Panc1 (cell line): ENCODE results near the gene MADCAM1.

Experiments
- CTCF ChIP-seq: fragments of 450-650 bp; IDR thresholded peaks from 2 replicates; pipeline ENCODE4 v1.5.1; 2017; ENCODE audit warnings: mild to moderate bottlenecking
- POLR2AphosphoS5 ChIP-seq: IDR thresholded peaks from 2 replicates; pipeline ENCODE4 v1.6.1; 2012; ENCODE audit warnings: mild to moderate bottlenecking, low read depth, low read length, moderate library complexity
- REST ChIP-seq, 2 experiments: IDR thresholded peaks; 2 replicates each; pipeline ENCODE4 v1.6.1; 2011 to 2012; ENCODE audit warnings: low read depth in 2 of 2, control low read depth in 1 of 2, low read length in 1 of 2, mild to moderate bottlenecking in 1 of 2, moderate library complexity in 1 of 2; ENCODE audit not compliant: insufficient read depth in 1 of 2

GRCh38 chr19:530134-531008, 34.1 kb downstream of the MADCAM1 start:
- no peak for TF ChIP-seq REST (IDR thresholded peaks at IDR 0.05; ENCODE audit: insufficient read depth in 1 of 2, low read depth in 2 of 2, low read length in 1 of 2)
- no peak for TF ChIP-seq CTCF
- TF ChIP-seq POLR2AphosphoS5, result no peak
